Measurements from ENCODE around the gene PPP1R12B. TPM values are rescaled to one million over a fixed set of nuclear protein-coding genes. Genes with fewer than 3 reads are reported as not detected.
"Not testable (repeated sequence)": the region's sequence is repeated elsewhere in the genome, so short reads cannot be mapped to it uniquely, and the experiment has no call there.

PPP1R12B gene
- total RNA-seq, 5 donors from 2014 or later (not counting 1 experiment from before 2014, with no cell fraction given): 24.3 to 40.9 (median 27.0) TPM

GRCh38 chr1:202460143-202460495 lies 111.6 kb downstream of the PPP1R12B start:
- H3K4me3 ChIP-seq (ENCODE audit: control insufficient read depth in 1 of 2, extremely low read depth in 1 of 2, low read length in 1 of 2); H3K27me3 ChIP-seq (replicated peaks in 1 of 2; ENCODE audit: control insufficient read depth in 2 of 2, extremely low read depth in 1 of 2, insufficient read depth in 2 of 2, low read length in 1 of 2); H3K9me3 ChIP-seq; H3K4me1 Mint-ChIP-seq; H3K4me3 Mint-ChIP-seq; H3K9me3 Mint-ChIP-seq; DNase-seq; H3K27ac ChIP-seq (ENCODE audit: low read length); H3K36me3 ChIP-seq (ENCODE audit: control insufficient read depth in 2 of 2, extremely low read depth in 1 of 2, insufficient read depth in 1 of 2, low read length in 1 of 2); ATAC-seq (replicated peaks in 1 of 4); POLR2A ChIA-PET; H3K27ac Mint-ChIP-seq; H3K36me3 Mint-ChIP-seq; H3K27me3 Mint-ChIP-seq; H3K4me1 ChIP-seq (ENCODE audit: control insufficient read depth in 1 of 2, extremely low read depth in 1 of 2, insufficient read depth in 2 of 2, low read length in 2 of 2): not testable (repeated sequence)
- CTCF ChIA-PET: interaction anchor here (0.6 to 1.6 kb wide), 4 partner anchors 110 to 259 kb away, joined by 3 to 6 read pairs (median 3); no protein-coding TSS in a partner anchor

GRCh38 chr1:202462342-202463076 lies 114.0 kb downstream of the PPP1R12B start:
- Histone ChIP-seq H3K9me3 (no peaks in the 10 kb centered on the region), H3K27me3 (replicated peaks in 1 of 2; ENCODE audit: control insufficient read depth in 2 of 2, extremely low read depth in 1 of 2, insufficient read depth in 2 of 2, low read length in 1 of 2) (no peaks in the 10 kb centered on the region), H3K27ac (ENCODE audit: low read length) (no peak overlapping the region), H3K4me1 (ENCODE audit: control insufficient read depth in 1 of 2, extremely low read depth in 1 of 2, insufficient read depth in 2 of 2, low read length in 2 of 2) (no peaks in the 10 kb centered on the region), H3K36me3 (ENCODE audit: control insufficient read depth in 2 of 2, extremely low read depth in 1 of 2, insufficient read depth in 1 of 2, low read length in 1 of 2) (peaks cover 0 to 2% of the 10 kb centered on the region in 2 donors), H3K4me3 (ENCODE audit: control insufficient read depth in 1 of 2, extremely low read depth in 1 of 2, low read length in 1 of 2) (no peak overlapping the region)
- Mint-ChIP-seq H3K27ac (no peak overlapping the region), H3K4me1 (peaks cover 0 to 4% (median 0%) of the 10 kb centered on the region in 3 donors), H3K9me3 (no peaks in the 10 kb centered on the region), H3K36me3 (peaks cover 2% of the 10 kb centered on the region), H3K4me3 (no peak overlapping the region), H3K27me3 (no peaks in the 10 kb centered on the region)
- 69% methylated on average over 2 of the region's 3 CpGs for WGBS (ENCODE audit: insufficient coverage)
- ATAC-seq (replicated peaks in 1 of 4) (no peak), DNase-seq (no peak)
- ChIA-PET CTCF (interaction anchor here in 1 of 2 donors (0.7 kb wide), 1 partner anchor 257 kb away, joined by 3 read pairs; no protein-coding TSS in a partner anchor), POLR2A (no interaction called here)

GRCh38 chr1:202464153-202464742 lies 115.7 kb downstream of the PPP1R12B start:
- no CpG with 5 or more reads among the region's 4 CpGs for WGBS (ENCODE audit: insufficient coverage)

GRCh38 chr1:202465644-202466270 lies 117.3 kb downstream of the PPP1R12B start:
- H3K27me3 Mint-ChIP-seq; H3K36me3 ChIP-seq (ENCODE audit: control insufficient read depth in 2 of 2, extremely low read depth in 1 of 2, insufficient read depth in 1 of 2, low read length in 1 of 2); H3K9me3 ChIP-seq; H3K4me3 Mint-ChIP-seq; H3K4me3 ChIP-seq (ENCODE audit: control insufficient read depth in 1 of 2, extremely low read depth in 1 of 2, low read length in 1 of 2); ATAC-seq (replicated peaks in 1 of 4); H3K4me1 Mint-ChIP-seq; POLR2A ChIA-PET; DNase-seq; H3K27ac Mint-ChIP-seq; H3K9me3 Mint-ChIP-seq; H3K27ac ChIP-seq (ENCODE audit: low read length); H3K4me1 ChIP-seq (ENCODE audit: control insufficient read depth in 1 of 2, extremely low read depth in 1 of 2, insufficient read depth in 2 of 2, low read length in 2 of 2); H3K27me3 ChIP-seq (replicated peaks in 1 of 2; ENCODE audit: control insufficient read depth in 2 of 2, extremely low read depth in 1 of 2, insufficient read depth in 2 of 2, low read length in 1 of 2); H3K36me3 Mint-ChIP-seq: not testable (repeated sequence)
- CTCF ChIA-PET: interaction anchor here in 1 of 2 donors (0.7 to 2.7 kb wide), 2 partner anchors 10 to 254 kb away, joined by 4 to 50 read pairs; no protein-coding TSS in a partner anchor
- WGBS (ENCODE audit: insufficient coverage): 100% methylated on average over 1 of the region's 3 CpGs

More at GRCh38 chr1:202464153-202464742, 115.7 kb downstream of the PPP1R12B start:
- not testable (repeated sequence) for H3K36me3 Mint-ChIP-seq; H3K4me1 Mint-ChIP-seq; H3K9me3 ChIP-seq; H3K4me1 ChIP-seq (ENCODE audit: control insufficient read depth in 1 of 2, extremely low read depth in 1 of 2, insufficient read depth in 2 of 2, low read length in 2 of 2); H3K9me3 Mint-ChIP-seq; H3K27me3 Mint-ChIP-seq; H3K4me3 ChIP-seq (ENCODE audit: control insufficient read depth in 1 of 2, extremely low read depth in 1 of 2, low read length in 1 of 2); H3K36me3 ChIP-seq (ENCODE audit: control insufficient read depth in 2 of 2, extremely low read depth in 1 of 2, insufficient read depth in 1 of 2, low read length in 1 of 2); H3K27ac Mint-ChIP-seq; H3K4me3 Mint-ChIP-seq; H3K27ac ChIP-seq (ENCODE audit: low read length); H3K27me3 ChIP-seq (replicated peaks in 1 of 2; ENCODE audit: control insufficient read depth in 2 of 2, extremely low read depth in 1 of 2, insufficient read depth in 2 of 2, low read length in 1 of 2)
- ATAC-seq (replicated peaks in 1 of 4): peak in 2 of 4 experiments; percentile 39 to 60
- ChIA-PET POLR2A (interaction anchor here in 1 of 2 donors (0.6 kb wide), 1 partner anchor 223 kb away, joined by 3 read pairs; no protein-coding TSS in a partner anchor), CTCF (interaction anchor here (0.7 to 2.7 kb wide), 7 partner anchors 150 to 287 kb away, joined by 3 to 50 read pairs (median 3); no protein-coding TSS in a partner anchor)
- peak in 2 of 35 experiments; percentile 9 to 13 for DNase-seq

GRCh38 chr1:202466339-202466738 lies 117.8 kb downstream of the PPP1R12B start:
- H3K4me1 Mint-ChIP-seq; H3K4me3 ChIP-seq (ENCODE audit: control insufficient read depth in 1 of 2, extremely low read depth in 1 of 2, low read length in 1 of 2); DNase-seq; H3K27me3 ChIP-seq (replicated peaks in 1 of 2; ENCODE audit: control insufficient read depth in 2 of 2, extremely low read depth in 1 of 2, insufficient read depth in 2 of 2, low read length in 1 of 2); H3K9me3 ChIP-seq; H3K4me1 ChIP-seq (ENCODE audit: control insufficient read depth in 1 of 2, extremely low read depth in 1 of 2, insufficient read depth in 2 of 2, low read length in 2 of 2); ATAC-seq (replicated peaks in 1 of 4); H3K36me3 ChIP-seq (ENCODE audit: control insufficient read depth in 2 of 2, extremely low read depth in 1 of 2, insufficient read depth in 1 of 2, low read length in 1 of 2); H3K9me3 Mint-ChIP-seq; POLR2A ChIA-PET; H3K4me3 Mint-ChIP-seq; H3K27me3 Mint-ChIP-seq; H3K27ac ChIP-seq (ENCODE audit: low read length); H3K36me3 Mint-ChIP-seq; H3K27ac Mint-ChIP-seq: not testable (repeated sequence)
- CTCF ChIA-PET: interaction anchor here (0.7 to 2.7 kb wide), 3 partner anchors 9 to 253 kb away, joined by 3 to 50 read pairs (median 4); no protein-coding TSS in a partner anchor

- H3K4me3 Mint-ChIP-seq; H3K27me3 Mint-ChIP-seq; ATAC-seq (replicated peaks in 1 of 4); DNase-seq; H3K4me1 ChIP-seq (ENCODE audit: control insufficient read depth in 1 of 2, extremely low read depth in 1 of 2, insufficient read depth in 2 of 2, low read length in 2 of 2); H3K27ac Mint-ChIP-seq; POLR2A ChIA-PET; H3K9me3 Mint-ChIP-seq; H3K9me3 ChIP-seq; H3K4me3 ChIP-seq (ENCODE audit: control insufficient read depth in 1 of 2, extremely low read depth in 1 of 2, low read length in 1 of 2); H3K27ac ChIP-seq (ENCODE audit: low read length); H3K36me3 ChIP-seq (ENCODE audit: control insufficient read depth in 2 of 2, extremely low read depth in 1 of 2, insufficient read depth in 1 of 2, low read length in 1 of 2); CTCF ChIA-PET; H3K27me3 ChIP-seq (replicated peaks in 1 of 2; ENCODE audit: control insufficient read depth in 2 of 2, extremely low read depth in 1 of 2, insufficient read depth in 2 of 2, low read length in 1 of 2); H3K4me1 Mint-ChIP-seq: not testable (repeated sequence)
- peaks cover 13% of the 10 kb centered on the region for H3K36me3 Mint-ChIP-seq
- WGBS (ENCODE audit: insufficient coverage): no CpG with 5 or more reads among the region's 3 CpGs
Observed at GRCh38 chr1:202467381-202467780, 118.9 kb downstream of the PPP1R12B start.

Measured in T-cell (primary cell).